PFSK-1 (cell line): ENCODE results near the gene LARP4B.

Experiments used
- FOXP2 ChIP-seq: optimal IDR thresholded peaks from 2 replicates; pipeline ENCODE3; 2011; ENCODE audit warnings: borderline replicate concordance, control low read depth, inconsistent platforms; ENCODE audit not compliant: insufficient read depth; ENCODE audit errors: extremely low read length, extremely low read depth
- POLR2AphosphoS5 ChIP-seq: IDR thresholded peaks from 2 replicates; pipeline ENCODE4 v1.6.1; 2012; ENCODE audit warnings: low read depth, mild to moderate bottlenecking, control low read depth, low read length, moderate library complexity
- REST ChIP-seq, 2 experiments: IDR thresholded peaks; 2 replicates each; pipeline versions ENCODE4 v1.6.1 to v1.8.0; 2011 to 2012; ENCODE audit warnings: low read depth in 2 of 2, low read length in 2 of 2, control low read depth in 1 of 2, inconsistent platforms in 1 of 2, mild to moderate bottlenecking in 1 of 2, moderate library complexity in 1 of 2; ENCODE audit not compliant: insufficient read depth in 1 of 2
- TAF1 ChIP-seq: IDR thresholded peaks from 2 replicates; pipeline ENCODE4 v1.6.1; 2012; ENCODE audit warnings: low read length, control low read depth, borderline replicate concordance; ENCODE audit not compliant: insufficient read depth

- TF ChIP-seq TAF1: no peak
- no peak for TF ChIP-seq POLR2AphosphoS5
- no peak for TF ChIP-seq REST (IDR thresholded peaks at IDR 0.05; ENCODE audit: insufficient read depth in 1 of 2, low read depth in 2 of 2, low read length in 2 of 2)
- TF ChIP-seq FOXP2: no peak
Observed at GRCh38 chr10:934746-935406, 3.4 kb upstream of the LARP4B start.
